Coronary artery (tissue), 2 donors: ENCODE results near the gene TAF5L.
"Not testable (repeated sequence)": the region's sequence is repeated elsewhere in the genome, so short reads cannot be mapped to it uniquely, and the experiment has no call there.

Source experiments
- DNase-seq: peaks from one replicate; pipeline ENCODE4 v3.0.0-alpha.2; 2017; ENCODE audit warnings: low spot score
- H3K27ac ChIP-seq, 2 donors: fragments of 200-600 bp; sonication (generic); one replicate each; pipeline ENCODE4 v1.5.1; 2016 to 2019
- H3K4me3 ChIP-seq: fragments of 200-600 bp; sonication (generic); 2 replicates; pipeline ENCODE4 v1.5.1; 2016; ENCODE audit warnings: mild to moderate bottlenecking, moderate library complexity
- TF ChIP-seq, protein P1 (sequence below): fragments of 200-600 bp; sonication (generic); IDR thresholded peaks from one replicate; pipeline ENCODE4 v1.5.1; 2019; ENCODE audit warnings: antibody characterized with exemption

The TAF5L gene

GRCh38 chr1:229596925-229597699 lies 28.8 kb downstream of the TAF5L start:
- Histone ChIP-seq H3K27ac (peak overlapping the region; percentile 83 to 90), H3K4me3 (peak overlapping the region; percentile 35)
- peak; percentile 95 for DNase-seq
- TF ChIP-seq, protein P1, sequence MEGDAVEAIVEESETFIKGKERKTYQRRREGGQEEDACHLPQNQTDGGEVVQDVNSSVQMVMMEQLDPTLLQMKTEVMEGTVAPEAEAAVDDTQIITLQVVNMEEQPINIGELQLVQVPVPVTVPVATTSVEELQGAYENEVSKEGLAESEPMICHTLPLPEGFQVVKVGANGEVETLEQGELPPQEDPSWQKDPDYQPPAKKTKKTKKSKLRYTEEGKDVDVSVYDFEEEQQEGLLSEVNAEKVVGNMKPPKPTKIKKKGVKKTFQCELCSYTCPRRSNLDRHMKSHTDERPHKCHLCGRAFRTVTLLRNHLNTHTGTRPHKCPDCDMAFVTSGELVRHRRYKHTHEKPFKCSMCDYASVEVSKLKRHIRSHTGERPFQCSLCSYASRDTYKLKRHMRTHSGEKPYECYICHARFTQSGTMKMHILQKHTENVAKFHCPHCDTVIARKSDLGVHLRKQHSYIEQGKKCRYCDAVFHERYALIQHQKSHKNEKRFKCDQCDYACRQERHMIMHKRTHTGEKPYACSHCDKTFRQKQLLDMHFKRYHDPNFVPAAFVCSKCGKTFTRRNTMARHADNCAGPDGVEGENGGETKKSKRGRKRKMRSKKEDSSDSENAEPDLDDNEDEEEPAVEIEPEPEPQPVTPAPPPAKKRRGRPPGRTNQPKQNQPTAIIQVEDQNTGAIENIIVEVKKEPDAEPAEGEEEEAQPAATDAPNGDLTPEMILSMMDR = no peak

GRCh38 chr1:229595876-229596275 lies 30.0 kb downstream of the TAF5L start:
- H3K27ac ChIP-seq = peak overlapping the region; percentile 83 to 90
- not testable (repeated sequence) for DNase-seq, H3K4me3 ChIP-seq

DNA sequence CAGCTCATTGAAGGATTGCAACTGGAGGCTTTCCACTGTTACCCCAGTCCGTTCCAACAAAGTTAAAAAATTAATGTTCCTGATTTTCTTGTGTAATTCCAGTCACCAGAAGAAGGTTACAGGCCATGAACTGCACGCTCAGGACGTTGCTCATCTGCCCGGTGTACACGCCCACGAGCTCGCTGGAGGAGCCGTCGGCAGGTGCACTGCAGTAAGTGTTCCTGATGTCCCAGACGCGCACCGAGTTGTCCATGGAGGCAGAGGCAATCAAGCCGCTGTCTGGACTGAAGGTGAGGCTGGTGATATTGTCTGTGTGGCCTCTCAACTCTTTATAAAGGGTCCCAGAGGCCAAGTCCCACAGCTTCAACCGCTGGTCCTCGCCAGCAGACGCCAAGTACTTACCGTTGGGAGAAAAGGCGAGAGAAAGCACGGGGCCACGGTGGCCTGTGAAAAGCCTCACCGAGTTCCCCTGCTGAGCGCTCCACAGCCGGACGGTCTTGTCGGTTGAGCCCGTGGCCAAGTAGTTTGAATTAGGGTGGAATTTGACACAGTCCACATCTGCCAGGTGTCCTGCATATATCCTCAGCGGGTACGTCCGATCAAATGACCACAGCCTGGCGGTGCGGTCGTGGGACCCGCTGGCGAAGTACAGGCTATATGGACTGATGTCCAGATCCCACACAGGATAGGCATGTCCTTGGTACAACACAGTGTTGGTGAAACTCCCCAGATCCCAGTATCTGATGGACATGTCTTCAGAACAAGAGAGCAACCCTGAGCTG lies 31.5 kb downstream of the TAF5L start:
- no peak for DNase-seq
- Histone ChIP-seq H3K27ac (peak overlapping the region; percentile 83 to 90), H3K4me3 (no peak overlapping the region)
- TF ChIP-seq, protein P1 = no peak

DNA sequence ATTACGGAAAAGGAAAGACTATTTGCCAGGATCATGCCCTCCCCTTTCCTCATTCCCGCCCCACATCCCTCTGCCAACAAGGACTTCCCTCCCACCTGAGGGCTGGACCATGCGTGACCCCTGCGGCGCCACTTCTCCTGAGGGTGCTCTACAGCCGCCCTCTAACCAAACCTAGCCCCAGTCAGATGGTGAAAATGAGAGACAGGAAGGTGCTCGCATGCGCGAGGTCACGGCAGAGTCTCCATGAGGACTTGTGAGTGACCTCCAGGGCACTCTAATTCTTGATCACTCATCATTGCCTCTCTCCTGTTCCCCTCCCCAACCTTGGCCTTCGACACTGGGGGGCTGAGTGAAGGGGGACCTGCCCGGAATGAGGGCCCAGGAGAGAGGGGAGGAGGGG lies 32.1 kb downstream of the TAF5L start:
- TF ChIP-seq, protein P1 = no peak
- no peak for DNase-seq
- Histone ChIP-seq H3K4me3 (no peak overlapping the region), H3K27ac (peak overlapping the region; percentile 83 to 90)

GRCh38 chr1:229590119-229590518 lies 35.8 kb downstream of the TAF5L start:
- H3K27ac ChIP-seq = no peak overlapping the region
- TF ChIP-seq, protein P1 = no peak
- DNase-seq = no peak
- no peak overlapping the region for H3K4me3 ChIP-seq

DNA sequence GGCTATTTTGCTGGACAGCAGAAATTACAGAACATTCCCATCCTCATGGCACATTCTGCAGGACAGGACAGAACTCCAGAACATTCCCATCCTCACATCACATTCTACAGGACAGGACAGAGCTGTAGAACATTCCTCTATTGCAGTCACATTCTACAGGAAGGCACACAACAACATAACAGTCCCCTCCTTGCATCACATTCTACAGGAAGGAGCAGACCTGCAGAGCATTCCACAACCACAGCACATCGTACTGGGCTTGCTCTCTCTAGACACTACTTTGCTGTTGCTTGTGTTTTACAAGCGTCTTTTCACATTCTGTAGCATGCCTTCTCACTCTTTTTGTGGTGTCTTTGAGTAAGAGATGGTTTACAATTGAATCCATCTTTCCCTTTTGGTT lies 40.6 kb downstream of the TAF5L start:
- DNase-seq = no peak
- H3K4me3 ChIP-seq = no peak overlapping the region
- TF ChIP-seq, protein P1 = no peak
- H3K27ac ChIP-seq = no peak overlapping the region

DNA sequence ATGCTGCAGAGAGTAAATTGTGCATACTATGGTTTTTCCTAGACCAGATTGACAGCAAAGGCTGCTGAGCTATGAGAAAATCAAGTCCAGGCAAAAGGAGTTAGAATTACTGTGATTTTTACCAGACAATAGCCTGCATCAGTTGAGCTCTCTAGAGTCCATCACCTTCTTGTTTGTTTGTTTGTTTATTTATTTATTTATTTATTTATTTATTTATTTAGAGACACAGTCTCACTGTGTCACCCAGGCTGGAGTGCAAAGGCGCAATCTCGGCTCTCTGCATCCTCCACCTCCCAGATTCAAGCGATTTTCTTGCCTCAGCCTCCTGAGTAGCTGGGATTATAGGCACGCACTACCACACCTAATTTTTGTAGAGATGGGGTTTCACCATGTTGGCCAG lies 43.2 kb downstream of the TAF5L start:
- Histone ChIP-seq H3K4me3 (no peak overlapping the region), H3K27ac (peak overlapping the region in 1 of 2 donors; percentile 86)
- no peak for DNase-seq
- TF ChIP-seq, protein P1 = no peak
